Activated CD4-positive, alpha-beta T cell treated with anti-CD3 and anti-CD28 coated beads, Interleukin-2, amount 50 U/mL, for 1 hour (primary cell): ENCODE data around the gene REXO1.

Experiments
- DNase-seq: peaks from one replicate; pipeline ENCODE4 v3.0.0-alpha.2; 2020

The REXO1 gene

DNA sequence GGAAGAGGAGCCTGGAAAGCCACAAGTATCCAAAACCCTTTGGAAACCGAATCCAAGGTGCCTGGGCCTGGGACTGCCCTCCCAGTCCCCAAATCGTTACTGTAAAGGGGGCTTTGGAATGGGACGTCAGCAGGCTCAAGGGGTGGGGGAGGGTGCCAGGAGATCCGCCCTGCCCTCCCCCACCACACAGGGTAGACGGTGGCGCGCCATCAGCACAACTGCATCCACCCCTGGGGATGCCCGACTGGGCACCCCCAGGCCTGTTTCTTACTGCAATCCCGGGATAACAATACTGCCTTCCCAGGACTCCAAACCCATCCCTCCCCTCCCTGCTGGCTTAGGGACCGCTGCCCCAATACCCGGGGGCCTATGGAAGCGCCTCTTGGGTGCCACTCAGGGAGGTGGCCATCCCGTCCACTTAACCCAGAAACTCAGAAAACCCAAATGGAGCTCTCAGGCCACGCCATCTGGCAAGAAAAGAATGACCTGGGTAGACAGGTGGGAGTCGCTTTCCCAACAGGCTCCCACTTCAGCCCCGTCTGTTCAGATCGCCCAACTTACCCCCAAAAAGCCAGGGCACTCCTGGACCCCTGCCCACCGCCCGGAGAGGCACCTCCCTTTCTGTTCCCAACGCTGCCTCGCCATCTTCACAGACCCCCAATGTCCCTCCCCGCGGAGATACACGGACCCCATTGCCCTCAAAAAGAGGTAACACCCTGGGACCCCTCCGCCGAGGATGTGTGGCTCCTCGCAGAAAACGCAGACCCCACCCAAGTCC is 12.7 kb upstream of the REXO1 start:
- no peak for DNase-seq

DNA sequence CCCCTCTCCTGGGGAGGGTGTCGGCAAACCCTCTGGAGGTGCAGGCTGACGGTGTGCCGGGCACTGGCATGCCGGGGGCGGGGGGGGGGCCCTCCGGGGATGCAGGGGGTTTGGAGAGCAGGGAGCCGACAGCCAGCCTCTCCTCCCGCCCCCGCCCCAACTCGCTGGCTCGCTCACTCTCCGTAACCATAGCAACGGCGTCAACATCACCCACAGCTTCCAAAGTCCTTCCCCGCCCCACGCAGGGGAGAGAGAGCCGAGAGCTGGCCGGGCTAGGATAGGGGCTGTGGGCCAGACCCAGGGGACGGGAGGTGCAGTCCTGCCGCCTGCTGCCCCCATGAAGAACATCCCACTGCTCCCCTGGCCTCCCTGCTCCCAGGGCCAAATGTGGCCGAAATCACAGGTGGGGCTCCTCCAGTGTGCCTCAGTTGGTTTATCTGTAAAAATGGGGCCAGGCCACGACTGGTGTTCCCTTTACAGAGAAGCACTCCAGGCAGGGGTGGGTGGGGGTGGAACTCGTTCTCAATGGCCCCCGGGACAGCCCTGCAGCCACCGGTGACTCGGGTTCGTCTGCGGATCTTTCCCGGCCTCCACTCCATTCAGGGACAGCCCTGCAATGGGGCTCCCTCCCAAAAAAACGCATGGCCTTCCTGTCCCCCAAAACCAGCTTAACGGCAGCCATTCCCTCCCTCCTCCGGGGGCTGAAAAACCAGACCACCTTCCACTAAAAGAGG is 11.9 kb upstream of the REXO1 start:
- DNase-seq = peak; percentile 69

DNA sequence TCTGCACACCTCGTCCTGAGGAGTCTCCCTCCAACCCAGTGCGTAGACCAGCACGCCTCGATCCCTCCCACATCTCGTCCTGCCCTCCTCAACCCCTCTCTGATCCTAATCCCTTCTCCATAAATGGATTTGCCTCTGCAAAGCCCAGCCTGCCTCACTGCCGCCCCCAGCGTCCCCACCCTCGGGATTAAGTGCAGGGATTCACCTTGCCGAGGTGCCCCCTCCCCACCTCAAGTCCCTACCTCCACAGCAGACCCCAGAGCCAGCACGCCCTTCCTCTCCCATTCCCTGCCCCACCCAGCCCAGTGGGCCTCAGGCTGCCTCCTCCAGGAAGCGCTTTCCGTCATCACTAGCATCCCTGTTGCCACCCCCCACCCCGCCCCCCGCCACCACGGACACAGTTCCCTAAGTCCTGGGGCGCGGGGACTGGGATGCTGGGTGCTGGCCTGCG is 11.1 kb upstream of the REXO1 start:
- DNase-seq = no peak

DNA sequence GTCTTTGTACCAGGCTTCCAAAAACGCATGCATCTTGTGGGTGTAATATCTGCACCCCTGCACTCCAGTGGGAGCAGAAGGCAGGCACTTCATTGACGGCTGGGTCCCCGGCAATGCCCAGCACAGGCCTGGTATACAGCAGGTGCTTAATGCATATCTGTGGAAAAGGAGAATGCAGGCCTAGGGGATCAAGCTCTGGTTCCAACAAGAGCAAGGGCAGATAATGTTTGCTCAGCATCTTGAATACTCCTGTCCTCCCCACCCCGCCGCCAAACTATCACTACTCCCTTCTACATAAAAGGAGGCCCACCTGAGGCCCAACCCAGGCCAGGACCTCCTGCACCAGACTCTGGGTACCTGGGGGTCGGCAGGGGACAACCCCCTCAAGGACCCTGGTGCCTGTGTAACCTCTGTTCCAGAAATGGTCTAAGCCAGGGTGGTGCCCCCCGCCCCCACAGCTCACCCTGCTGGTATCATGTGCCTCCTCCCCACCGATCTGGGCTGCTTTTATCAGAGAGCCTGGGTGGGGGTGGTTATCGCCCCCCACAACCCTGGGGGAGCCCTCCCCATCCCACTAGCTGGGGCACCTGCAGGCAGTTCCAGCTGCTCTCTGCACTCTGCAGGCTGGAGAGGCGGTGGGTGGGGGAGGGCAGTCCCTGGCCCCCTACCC is 10.3 kb upstream of the REXO1 start:
- no peak for DNase-seq

DNA sequence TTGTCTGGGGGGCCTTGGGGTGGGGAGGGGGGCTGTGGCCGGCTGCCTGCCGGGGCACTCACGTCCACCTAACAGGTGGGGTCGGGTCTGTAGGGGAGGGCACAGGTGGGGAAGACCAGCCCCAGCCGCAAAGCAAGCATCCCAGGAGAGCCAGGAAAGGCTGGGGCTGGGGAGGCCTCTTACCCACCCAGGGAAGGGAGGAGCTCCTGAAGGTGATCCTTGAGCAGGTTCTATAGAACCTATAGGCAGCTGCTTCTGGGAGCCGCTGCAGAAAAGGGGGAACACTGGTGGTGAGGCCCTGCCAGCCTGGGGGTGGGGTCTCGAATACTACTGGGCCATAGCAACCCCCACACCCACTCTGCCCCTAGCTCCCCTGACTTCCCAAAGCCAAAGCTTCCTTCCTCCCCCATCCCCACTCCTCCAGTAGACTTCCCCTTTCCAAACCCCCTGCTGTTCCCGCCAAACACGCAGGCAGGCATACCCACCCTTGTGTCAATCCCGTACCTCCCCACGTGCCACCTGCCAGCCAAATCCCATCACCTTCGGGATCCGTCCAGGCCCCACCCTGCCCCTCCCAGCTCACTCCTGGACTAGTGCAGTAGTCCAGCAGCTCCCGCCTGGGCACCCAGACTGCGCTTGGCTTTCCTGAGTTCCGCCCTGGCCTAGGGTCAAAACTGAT is 9.5 kb upstream of the REXO1 start:
- no peak for DNase-seq

DNA sequence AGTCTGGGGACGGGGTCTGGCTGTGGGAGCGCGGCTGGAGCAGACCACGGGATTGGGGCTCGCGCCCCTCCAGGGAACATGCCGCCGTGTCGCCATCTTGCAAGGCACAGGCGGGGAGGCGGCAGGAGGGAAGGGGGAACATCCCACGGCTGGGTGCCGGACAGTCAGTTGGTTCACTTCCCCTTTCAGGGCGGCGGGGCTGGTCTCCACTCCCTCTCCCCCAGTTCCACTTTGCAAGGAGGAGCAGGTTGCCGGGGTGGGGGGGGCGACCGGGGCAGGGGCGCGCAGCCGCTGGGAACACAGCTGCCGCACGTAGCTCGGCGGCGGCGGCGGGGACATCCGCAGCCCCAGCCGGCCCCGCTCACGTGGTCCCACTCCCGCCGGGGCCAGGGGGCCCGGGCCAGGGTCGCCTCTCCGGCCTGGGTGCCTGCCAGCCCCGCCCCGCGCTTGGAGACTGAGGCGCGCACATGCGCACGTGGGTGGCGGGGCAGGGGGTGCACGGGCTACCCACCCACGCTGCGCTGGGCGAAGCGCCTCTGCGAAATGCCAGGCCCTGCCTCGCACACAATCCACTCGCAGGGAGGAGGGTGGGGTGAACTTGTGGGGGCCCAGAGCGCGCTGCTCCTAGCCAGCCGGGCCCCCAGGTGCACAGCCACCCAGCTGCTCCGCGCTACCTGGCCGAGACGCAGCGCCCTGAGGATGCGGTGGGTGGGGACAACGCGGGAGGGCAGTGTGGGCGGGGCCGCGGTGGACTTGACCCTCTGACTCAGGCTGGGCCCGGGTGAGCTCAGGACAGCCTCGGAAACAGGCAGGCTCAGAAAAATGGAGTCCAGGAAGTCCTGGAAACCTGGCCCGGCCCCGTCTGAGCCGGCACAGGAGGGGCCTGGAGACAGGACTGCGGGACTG is 8.7 kb upstream of the REXO1 start:
- peak; percentile 33 for DNase-seq

DNA sequence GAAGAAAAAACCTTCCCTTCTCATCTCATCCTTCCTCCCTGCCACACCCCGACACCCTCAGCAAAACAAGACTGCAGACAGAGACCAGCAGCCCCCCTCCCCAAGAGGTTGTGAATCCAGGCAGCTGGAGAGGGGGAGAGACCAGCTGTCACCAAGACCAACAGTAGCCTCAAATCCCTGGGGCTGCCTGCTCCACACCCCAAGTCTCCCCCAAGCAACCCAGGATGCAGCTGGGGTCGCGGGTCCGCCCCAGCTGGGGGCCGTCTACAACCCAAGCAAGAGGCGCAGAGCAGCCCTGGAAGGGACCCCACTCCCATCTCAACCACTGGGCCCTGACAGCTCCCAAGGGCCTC is 8.0 kb upstream of the REXO1 start:
- DNase-seq = no peak

DNA sequence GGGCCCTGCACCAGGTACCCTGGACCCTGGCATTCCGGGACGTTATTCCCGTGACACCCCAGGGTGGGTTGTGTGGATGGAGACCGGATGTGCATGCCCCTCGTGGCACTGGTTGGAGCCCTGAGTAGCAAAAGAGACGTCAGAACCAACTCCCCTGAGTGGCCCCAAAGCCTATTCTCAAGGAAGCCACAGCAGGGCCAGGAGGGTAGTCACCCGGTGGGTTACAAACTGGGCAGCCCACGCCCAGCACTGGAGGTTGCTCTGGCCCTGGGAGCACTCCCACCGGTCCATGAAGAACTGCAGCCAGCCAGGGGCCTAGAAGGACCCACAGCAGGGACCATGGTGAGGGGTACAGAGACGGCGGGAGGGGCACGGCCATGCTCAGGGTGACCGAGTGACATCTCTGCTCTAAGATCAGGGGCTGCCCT is 7.6 kb upstream of the REXO1 start:
- DNase-seq = no peak

DNA sequence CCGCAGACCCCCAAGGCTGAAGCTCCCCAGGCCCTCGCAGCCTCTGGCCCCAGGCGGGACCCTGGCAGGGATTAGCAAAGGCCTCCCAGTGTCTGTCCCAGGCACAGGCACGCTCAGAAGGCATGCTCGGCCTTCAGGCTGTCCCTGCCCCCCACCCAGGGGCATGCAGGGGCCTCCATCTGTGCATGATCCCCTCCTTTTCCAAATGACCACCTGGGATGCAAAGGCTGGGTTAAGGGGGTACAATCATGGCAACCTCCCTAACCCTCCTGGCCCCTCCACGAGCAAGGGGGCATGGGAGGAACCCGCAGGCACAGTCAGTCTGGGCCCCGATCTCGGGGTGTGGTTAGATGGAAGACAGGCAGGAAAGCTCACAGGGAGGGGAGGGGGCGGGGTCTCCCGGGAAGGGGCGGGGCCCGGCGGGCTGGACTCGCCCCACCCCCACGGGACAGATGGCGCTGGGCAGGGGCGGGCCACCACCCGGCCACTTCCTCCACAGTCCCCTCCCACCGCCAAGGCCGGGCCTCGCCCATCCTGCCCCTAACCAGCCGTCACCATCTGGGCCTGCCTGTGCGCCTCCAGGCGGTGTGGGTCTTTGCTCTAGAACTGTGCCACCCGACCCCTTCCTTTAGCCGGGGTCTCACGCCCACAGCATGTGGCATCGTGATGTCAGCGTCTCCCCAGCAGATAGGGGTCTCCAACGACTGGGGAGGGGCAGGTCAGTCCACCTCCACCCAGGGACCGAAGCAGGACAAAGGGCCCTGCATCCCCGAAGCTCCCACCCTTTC is 7.0 kb upstream of the REXO1 start:
- peak; percentile 74 for DNase-seq

DNA sequence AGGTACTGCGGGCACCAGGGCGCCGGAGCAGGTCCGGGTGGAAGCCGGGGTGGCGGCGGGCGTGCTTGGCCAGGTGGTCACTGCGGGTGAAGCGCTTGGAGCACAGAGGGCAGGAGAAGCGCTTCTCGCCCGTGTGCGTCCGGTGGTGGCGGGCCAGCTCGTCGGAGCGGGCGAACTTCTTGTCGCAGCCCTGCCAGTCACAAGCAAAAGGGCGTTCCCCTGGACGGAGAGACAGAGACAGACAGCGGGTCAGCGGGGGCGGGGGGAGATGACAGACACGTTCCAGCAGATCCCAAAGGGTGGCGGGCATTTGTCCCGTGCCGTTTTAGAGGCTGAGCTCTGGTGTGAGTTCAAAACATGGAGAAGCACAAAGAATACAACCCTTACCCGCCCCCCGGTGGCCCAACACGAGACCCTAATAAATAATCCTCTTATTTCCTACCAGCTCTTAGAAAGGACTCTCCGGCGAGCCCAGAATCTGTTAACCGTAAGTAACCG is 6.3 kb upstream of the REXO1 start:
- no peak for DNase-seq

DNA sequence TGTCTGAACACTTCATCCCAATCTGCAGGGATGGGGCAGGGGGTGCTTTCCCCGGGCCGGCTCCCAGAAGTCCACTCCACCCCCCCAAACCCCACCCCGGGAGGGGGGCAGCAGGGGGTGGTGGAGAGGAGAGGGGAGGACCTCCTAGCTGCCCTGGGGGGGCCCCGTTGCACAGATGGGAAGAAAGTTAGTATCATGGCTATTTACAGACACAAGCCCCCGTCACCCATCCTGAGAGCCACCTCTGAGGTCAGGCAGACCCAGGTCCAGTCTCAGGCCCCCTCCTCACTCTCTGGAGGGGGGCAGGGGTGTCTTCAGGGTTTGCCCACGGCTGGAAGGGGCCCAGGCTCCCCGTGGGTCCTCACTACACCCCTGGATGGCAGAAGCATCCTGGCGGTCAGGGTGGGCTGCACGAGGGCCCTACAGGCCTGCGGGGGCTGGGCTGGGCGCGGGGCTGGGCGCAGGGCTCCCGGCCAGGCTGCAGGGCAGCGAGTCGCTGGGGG is 5.8 kb upstream of the REXO1 start:
- no peak for DNase-seq

DNA sequence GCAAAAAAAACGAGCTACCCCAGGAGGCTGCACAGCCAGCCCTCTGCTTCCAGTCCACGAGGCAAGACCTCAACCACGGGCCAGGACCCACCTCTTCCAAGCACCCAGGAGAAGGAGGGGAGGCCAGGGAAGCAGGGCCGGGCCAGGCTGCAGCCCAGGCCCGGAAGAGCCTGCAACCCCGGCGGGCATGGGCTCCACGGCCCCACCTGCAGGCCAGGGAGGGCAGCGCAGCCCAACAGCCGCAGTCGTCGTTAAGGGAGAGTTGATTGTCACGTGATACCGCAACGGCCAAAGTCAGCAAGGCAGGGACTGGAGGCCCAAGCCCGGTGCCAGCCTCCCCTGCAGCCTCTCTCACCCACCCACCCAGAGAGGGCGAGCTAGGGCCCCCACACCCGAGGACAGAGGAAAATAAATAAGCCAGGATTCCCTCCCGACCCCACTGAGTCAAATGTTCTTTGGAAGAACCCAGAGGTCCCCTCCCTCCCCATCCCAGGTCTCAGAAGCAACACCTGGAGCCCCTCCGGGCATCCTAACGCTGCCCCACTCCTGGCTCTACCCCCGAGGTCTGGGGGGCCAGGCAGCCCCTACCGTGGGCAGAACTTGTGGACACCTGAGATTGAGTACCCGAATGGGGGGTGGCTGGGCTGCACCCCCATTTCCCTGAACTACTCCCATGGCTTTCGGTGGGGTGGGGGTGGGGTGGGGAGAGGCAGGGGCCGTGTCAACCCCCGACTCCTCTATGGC is 5.2 kb upstream of the REXO1 start:
- DNase-seq = peak; percentile 79

DNA sequence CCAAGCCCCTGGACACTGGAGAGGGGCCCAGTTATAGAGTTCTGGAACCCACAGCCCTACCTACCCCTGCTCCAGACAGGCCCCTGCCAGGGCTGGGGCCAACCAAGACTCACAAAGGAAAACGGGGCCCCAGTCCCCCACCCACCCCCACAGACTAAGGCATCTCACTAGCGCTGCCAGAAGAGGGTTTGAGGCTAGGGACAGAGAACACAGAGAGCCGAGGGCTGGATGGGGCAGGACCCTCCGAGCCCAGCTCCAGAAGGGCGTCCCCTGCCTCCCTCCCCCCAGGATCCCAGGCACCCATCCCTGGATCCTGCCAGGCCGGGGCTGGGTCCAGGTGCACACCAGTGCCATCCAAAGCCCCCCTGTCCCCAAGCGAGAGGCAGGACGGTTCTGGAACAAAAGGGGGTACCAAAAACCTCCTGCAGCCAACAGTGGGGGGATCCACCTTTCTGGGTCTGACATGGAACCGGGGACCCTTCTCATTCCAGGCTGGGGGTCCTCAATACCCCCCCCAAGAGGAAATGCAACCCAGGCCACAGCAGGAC is 4.4 kb upstream of the REXO1 start:
- no peak for DNase-seq

DNA sequence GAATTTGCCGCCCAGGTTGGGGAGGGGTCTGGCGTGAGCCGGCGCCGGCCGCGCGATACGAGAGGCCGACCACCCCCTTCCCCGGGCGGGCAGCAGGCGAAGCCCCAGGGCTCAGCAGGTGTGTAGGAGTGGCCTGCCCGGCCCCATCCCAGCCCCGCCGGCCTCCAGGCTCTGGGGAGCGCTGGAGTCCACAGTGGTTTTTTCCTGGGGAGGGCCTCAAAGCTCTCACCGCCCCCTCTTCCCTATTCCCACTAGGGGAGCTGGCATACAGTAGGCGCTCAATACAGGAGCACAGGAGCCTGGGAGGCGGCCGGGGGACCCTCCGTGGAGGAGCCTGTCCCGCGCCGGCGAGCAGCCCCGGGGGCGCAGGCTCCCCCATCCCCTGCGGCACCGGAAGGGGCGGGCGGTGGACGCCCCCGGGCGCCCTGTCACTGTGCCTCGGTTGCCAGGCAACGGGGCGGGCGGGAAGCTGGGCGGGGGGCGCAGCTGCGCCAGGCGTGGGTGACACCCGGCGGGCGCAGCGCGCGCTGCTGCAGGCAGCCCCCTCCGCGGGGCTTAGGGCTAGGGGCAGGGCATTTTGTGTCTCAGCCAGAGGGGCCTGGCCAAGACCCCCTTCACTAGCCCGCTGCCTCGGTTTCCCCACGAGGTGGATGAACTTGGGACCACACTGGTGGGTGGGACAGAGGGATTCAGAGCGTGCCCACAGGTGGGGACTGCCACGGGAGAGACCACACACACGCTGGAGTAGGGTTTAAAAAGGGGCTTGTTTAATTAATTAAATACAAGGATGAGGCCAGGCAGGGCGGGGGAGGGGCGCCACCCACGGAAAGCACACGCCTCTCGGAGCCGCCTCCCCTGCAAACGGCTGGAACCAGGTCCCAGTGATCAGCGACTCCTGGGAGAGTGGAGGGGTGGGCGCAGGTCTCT is 3.6 kb upstream of the REXO1 start:
- peak; percentile 64 for DNase-seq

DNA sequence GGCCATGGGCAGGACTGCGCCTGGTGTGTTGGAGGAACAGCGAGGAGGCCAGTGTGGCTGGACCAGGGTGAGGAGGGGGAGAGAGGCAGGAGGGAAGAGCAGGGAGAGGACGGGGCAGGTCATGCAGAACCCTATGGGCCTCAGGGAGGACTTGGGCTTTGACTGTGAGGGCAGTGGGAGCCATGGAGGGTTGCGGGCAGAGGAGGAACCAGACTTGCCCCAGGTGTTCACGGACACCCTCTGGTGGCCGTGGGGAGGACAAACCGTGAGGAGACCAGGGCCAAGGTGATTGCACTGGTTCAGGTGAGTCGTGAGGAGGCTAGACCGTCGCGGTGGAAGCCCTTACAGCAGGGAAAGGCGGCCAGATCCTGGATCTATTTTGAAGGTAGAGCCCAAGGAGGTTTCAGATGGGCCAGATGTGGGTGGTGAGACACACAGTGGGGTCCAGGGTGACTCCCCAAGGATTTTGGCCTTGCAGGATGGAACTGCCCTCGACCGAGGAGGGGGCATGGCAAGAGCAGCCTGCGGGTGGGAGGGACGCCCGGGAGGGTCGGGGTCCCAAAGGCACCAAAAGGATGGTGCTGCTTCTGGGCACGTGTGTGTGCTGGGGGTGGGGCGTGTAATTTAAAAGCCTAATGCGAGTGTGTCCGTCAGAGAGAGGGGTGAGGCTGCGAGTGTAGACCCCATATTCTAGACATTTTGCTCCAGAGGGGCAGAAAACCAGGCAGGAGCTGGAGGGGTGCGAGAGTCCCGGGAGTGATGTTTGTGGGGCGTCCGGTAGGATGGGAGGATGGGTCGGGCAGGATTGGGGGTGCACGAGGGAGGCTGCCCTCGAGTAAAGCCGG is 2.7 kb upstream of the REXO1 start:
- no peak for DNase-seq

DNA sequence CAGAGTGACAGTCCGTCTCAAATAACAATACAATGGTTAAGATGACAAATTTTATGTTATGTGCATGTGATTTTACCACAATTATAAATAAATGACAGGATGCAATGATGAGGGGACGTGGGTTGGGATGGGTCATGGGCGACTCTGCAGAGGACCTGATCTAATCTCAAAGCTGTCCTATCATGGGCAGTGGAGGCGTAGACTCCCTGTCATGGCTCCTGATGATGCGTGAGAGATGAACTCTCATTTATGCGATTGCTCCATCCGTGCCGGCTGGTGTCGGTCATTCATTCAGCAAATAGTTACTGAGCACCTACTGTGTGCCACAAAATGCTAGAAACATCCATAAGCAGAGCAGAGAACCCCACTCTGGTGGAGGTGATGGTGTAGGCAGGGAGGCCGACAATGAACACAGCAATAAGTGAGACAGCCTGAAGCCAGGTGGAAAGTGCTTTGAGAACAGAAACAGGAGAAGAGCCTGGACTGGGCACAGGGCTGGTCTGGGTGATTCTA is 1.7 kb upstream of the REXO1 start:
- no peak for DNase-seq

DNA sequence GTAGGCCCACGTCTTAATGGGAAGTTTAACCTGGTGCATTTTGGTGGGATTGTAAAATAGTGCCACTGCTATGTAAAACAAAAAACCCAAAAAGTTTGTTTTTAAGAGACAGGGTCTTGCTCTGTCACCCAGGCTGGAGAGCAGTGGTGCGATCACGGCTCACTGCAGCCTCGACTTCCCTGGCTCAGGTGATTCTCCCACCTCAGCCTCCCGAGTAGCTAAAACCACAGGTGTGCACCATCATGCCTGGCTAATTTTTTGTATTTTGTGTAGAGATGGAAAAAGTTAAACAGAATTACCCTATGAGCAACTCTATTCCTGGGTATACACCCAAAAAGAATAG is 820 bp upstream of the REXO1 start:
- no peak for DNase-seq
